Erythroblast (primary cell): ENCODE data around the gene VAMP3.

Source experiments
- GATA1 ChIP-seq: IDR thresholded peaks from 2 replicates; pipeline ENCODE4 v1.6.1; 2011; ENCODE audit warnings: low read depth, mild to moderate bottlenecking, control low read depth, low read length, moderate library complexity
- POLR2A ChIP-seq: IDR thresholded peaks from 2 replicates; pipeline ENCODE4 v1.6.1; 2011; ENCODE audit warnings: mild to moderate bottlenecking, low read length

DNA sequence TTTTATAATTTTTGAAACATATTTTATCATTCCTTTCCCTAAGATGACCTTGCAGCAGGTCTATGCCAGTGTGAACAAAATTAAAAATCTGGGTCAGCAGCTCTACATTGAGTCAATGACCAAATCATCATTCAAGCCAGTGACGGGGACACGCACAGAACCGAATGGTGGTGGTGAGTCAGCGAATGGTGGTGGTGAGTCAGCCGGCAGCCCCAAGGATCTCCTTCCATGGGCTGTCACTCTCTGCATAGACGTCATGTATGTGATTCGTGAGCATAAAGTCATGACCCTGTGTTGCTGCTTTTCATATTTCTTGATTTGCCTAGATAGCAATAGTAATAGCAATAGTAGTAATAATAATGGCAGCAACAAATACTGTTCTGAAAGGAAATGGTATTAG is 39.3 kb downstream of the VAMP3 start:
- no peak for TF ChIP-seq POLR2A
- TF ChIP-seq GATA1: no peak
